Measurements from ENCODE around the gene GARIN3.
"Not testable (repeated sequence)": the region's sequence is repeated elsewhere in the genome, so short reads cannot be mapped to it uniquely, and the experiment has no call there.

GARIN3 gene

GRCh38 chr5:157185122-157185521 lies 19.1 kb upstream of the GARIN3 start:
- DNase-seq (ENCODE audit: low spot score), result not testable (repeated sequence)

- no peak for DNase-seq (ENCODE audit: low spot score)
Observed at GRCh38 chr5:157184117-157184670, 18.1 kb upstream of the GARIN3 start.

GRCh38 chr5:157182143-157182757 lies 16.2 kb upstream of the GARIN3 start:
- DNase-seq (ENCODE audit: low spot score), result no peak

- DNase-seq (ENCODE audit: low spot score), result no peak
Observed at GRCh38 chr5:157180374-157181264, 14.6 kb upstream of the GARIN3 start, which contains the start of gene ITK. TSS of gene ITK (plus strand) at chr5:157180840. CDS start at chr5:157180978, 138 bp downstream.

- DNase-seq (ENCODE audit: low spot score), result no peak
Observed at GRCh38 chr5:157178966-157179365, 12.9 kb upstream of the GARIN3 start.

- no peak for DNase-seq (ENCODE audit: low spot score)
Observed at GRCh38 chr5:157177953-157178352, 11.9 kb upstream of the GARIN3 start.

GRCh38 chr5:157175071-157175612 lies 9.1 kb upstream of the GARIN3 start:
- no peak for DNase-seq (ENCODE audit: low spot score)

- DNase-seq (ENCODE audit: low spot score), result no peak
Observed at GRCh38 chr5:157172403-157172802, 6.3 kb upstream of the GARIN3 start.

GRCh38 chr5:157168286-157168685 lies 2.2 kb upstream of the GARIN3 start:
- DNase-seq (ENCODE audit: low spot score), result no peak

GRCh38 chr5:157167214-157167621 lies 1.2 kb upstream of the GARIN3 start:
- DNase-seq (ENCODE audit: low spot score), result no peak

GRCh38 chr5:157165668-157166067 lies 396 bp downstream of the GARIN3 start:
- no peak for DNase-seq (ENCODE audit: low spot score)

GRCh38 chr5:157165261-157165660 lies 803 bp downstream of the GARIN3 start:
- no peak for DNase-seq (ENCODE audit: low spot score)

- no peak for DNase-seq (ENCODE audit: low spot score)
Observed at GRCh38 chr5:157164521-157164920, 1.5 kb downstream of the GARIN3 start.

- no peak for DNase-seq (ENCODE audit: low spot score)
Observed at GRCh38 chr5:157162919-157163510, 3.0 kb downstream of the GARIN3 start.

- no peak for DNase-seq (ENCODE audit: low spot score)
Observed at GRCh38 chr5:157161996-157162395, 4.1 kb downstream of the GARIN3 start.

- DNase-seq (ENCODE audit: low spot score), result no peak
Observed at GRCh38 chr5:157160001-157160400, 6.1 kb downstream of the GARIN3 start.

- no peak for DNase-seq (ENCODE audit: low spot score)
Observed at GRCh38 chr5:157159209-157159751, 6.8 kb downstream of the GARIN3 start.

GRCh38 chr5:157157293-157157891 lies 8.7 kb downstream of the GARIN3 start:
- DNase-seq (ENCODE audit: low spot score), result no peak

- DNase-seq (ENCODE audit: low spot score), result no peak
Observed at GRCh38 chr5:157155297-157155696, 10.8 kb downstream of the GARIN3 start.

GRCh38 chr5:157150995-157151394 lies 15.1 kb downstream of the GARIN3 start:
- no peak for DNase-seq (ENCODE audit: low spot score)

Measured in pons (tissue), 1 donor.